ENCODE measurements around the gene IL1B. TPM values are rescaled to one million over a fixed set of nuclear protein-coding genes. Genes with fewer than 3 reads are reported as not detected.

Gene IL1B
- total RNA-seq, 6 experiments from 2014 or later = 1.3 to 7.7 (median 6.0) TPM

- peaks cover 11% of the 10 kb centered on the region for H3K9me3 Mint-ChIP-seq
- peaks cover 17% of the 10 kb centered on the region for H3K36me3 Mint-ChIP-seq (ENCODE audit: low read depth)
- H3K27ac Mint-ChIP-seq = no peak overlapping the region
- H3K27me3 Mint-ChIP-seq (ENCODE audit: insufficient read depth) = peaks cover 4% of the 10 kb centered on the region; the same call in 1 of the 2 replicates
- DNase-seq = no peak
- no peak overlapping the region for H3K4me3 Mint-ChIP-seq
- TF ChIP-seq CTCF (IDR thresholded peaks at IDR 0.05) = no peak
- H3K4me1 Mint-ChIP-seq (ENCODE audit: low read depth) = peaks cover 32% of the 10 kb centered on the region
Measured at GRCh38 chr2:112791693-112792230, 44.8 kb downstream of the IL1B start.

DNA sequence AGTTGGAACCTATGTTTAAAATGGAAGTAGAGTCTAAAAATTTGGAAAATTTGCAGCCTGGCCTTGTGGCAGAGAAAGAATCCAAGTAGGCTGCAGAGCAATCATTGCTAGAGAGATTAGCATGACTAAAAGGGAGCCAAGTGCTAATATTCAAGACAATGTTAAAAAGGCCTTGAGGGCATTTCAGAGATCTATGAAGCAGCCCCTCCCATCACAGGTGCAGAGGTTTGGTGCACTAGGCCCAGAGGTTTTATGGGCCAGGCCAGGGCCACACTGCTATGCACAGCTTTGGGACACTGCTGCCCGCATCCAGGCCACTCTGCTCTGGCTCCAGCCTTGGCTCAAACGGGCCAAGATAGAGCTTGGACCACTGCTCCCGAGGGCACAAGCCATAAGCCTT is 45.6 kb downstream of the IL1B start:
- peaks cover 4% of the 10 kb centered on the region; the same call in 1 of the 2 replicates for H3K27me3 Mint-ChIP-seq (ENCODE audit: insufficient read depth)
- no peak overlapping the region for H3K27ac Mint-ChIP-seq
- H3K4me3 Mint-ChIP-seq = no peak overlapping the region
- H3K4me1 Mint-ChIP-seq (ENCODE audit: low read depth) = peaks cover 32% of the 10 kb centered on the region
- DNase-seq = no peak
- peaks cover 11% of the 10 kb centered on the region for H3K9me3 Mint-ChIP-seq
- H3K36me3 Mint-ChIP-seq (ENCODE audit: low read depth) = peaks cover 17% of the 10 kb centered on the region
- no peak for TF ChIP-seq CTCF (IDR thresholded peaks at IDR 0.05)

- DNase-seq = no peak
- TF ChIP-seq CTCF (IDR thresholded peaks at IDR 0.05) = no peak
- no peak overlapping the region for H3K27ac Mint-ChIP-seq
- peaks cover 4% of the 10 kb centered on the region; the same call in 1 of the 2 replicates for H3K27me3 Mint-ChIP-seq (ENCODE audit: insufficient read depth)
- no peak overlapping the region for H3K4me3 Mint-ChIP-seq
- peaks cover 11% of the 10 kb centered on the region for H3K9me3 Mint-ChIP-seq
- peaks cover 17% of the 10 kb centered on the region for H3K36me3 Mint-ChIP-seq (ENCODE audit: low read depth)
- peaks cover 32% of the 10 kb centered on the region for H3K4me1 Mint-ChIP-seq (ENCODE audit: low read depth)
Measured at GRCh38 chr2:112790305-112790704, 46.3 kb downstream of the IL1B start.

DNA sequence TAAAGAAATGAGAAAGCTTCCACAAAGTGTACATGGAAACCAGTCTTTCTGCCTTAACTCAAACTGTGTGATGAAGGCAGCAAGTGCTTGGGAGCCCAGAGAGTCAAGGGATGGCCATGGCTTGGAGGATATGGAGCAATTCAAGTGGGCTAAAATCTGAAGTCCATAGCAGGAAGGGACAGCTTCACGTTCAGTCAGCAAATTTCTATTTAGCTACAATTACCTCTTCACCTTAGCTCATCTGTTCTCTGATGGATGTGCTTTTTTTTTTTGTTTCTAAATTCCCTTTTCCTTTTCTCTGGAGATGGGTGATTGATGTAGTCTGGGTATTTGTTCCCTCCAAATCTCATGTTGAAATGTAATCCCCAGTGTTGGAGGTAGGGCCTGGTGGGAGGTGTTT is 47.4 kb downstream of the IL1B start:
- Mint-ChIP-seq H3K4me1 (ENCODE audit: low read depth) (peaks cover 30% of the 10 kb centered on the region), H3K4me3 (no peak overlapping the region), H3K27me3 (ENCODE audit: insufficient read depth) (peaks cover 4% of the 10 kb centered on the region; the same call in 1 of the 2 replicates), H3K27ac (no peak overlapping the region), H3K36me3 (ENCODE audit: low read depth) (peaks cover 17% of the 10 kb centered on the region), H3K9me3 (peaks cover 11% of the 10 kb centered on the region)
- no peak for TF ChIP-seq CTCF (IDR thresholded peaks at IDR 0.05)
- no peak for DNase-seq

DNA sequence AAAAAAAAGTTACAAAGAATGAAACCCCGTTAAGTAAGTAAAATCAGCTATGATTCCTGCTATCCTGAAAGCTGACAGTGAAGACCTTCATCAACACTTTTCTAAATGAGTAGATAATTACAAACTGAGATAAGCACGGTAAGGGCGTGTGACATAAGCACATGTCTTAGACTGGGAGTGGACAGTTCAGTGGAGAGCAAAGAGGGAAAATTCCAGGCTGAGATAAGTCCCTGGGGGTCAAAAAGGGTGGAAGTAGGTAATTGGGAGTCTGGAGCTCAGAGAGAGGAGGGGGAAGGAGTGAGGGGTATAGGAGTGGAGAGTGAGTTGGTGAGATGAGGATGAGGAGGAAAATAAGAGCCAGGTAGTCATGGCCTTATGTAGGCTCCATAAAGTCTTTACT is 47.9 kb downstream of the IL1B start:
- peaks cover 17% of the 10 kb centered on the region for H3K36me3 Mint-ChIP-seq (ENCODE audit: low read depth)
- no peak overlapping the region for H3K27ac Mint-ChIP-seq
- TF ChIP-seq CTCF (IDR thresholded peaks at IDR 0.05) = no peak
- peaks cover 4% of the 10 kb centered on the region; the same call in 1 of the 2 replicates for H3K27me3 Mint-ChIP-seq (ENCODE audit: insufficient read depth)
- peaks cover 30% of the 10 kb centered on the region for H3K4me1 Mint-ChIP-seq (ENCODE audit: low read depth)
- no peak for DNase-seq
- no peak overlapping the region for H3K4me3 Mint-ChIP-seq
- peaks cover 10% of the 10 kb centered on the region for H3K9me3 Mint-ChIP-seq

All from HFFc6 (cell line).